ENCODE measurements around the gene WNT1.

The WNT1 gene

DNA sequence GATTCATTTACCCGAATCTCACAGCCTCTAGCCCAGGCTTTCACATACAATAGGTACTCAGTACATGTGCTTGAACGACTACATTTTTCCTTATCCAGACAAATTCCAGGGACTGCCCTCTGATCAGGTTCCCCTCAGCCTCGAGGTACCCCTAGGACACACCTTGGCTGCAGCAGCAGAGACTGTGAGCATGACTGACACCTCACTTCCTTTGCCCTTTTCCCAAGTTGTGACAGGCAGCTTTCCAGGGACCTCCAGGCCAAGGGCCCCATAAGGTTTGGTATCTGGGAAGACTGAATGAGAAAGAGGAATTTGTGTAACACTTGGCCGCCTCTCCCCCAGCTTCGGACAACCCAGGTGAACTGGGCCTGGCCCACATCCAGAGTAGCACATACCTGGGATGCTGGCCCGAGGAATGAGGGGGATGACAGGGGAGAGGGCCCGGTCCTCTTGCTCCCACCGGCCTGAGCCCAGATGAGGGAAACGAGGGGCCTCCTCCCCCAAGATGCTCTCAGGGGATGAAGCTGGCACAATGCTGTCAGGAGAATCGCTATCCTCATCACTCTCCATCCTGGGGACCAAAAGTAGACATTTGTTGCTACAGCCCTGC lies 50.6 kb downstream of the WNT1 start:
- DNase-seq (ENCODE audit: low spot score) = no peak

DNA sequence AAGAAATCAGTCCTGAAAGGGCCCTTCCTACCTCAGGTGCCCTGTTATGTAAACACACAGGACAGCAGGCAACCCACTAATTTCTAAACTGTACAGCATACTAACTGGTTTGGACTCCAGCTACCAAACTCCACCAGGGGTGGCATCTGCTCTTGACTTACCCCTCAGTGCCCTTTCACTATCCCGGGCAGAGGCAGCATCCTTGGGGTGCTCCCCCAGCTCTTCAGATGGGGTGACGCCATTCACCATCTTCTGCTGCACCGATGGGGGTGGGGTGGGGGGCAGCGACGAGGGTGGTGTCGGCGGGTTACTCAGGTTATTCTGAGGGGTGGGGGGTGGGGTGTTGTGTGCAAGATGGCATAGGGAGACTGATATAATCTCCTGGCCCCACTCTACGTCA lies 52.0 kb downstream of the WNT1 start:
- no peak for DNase-seq (ENCODE audit: low spot score)

DNA sequence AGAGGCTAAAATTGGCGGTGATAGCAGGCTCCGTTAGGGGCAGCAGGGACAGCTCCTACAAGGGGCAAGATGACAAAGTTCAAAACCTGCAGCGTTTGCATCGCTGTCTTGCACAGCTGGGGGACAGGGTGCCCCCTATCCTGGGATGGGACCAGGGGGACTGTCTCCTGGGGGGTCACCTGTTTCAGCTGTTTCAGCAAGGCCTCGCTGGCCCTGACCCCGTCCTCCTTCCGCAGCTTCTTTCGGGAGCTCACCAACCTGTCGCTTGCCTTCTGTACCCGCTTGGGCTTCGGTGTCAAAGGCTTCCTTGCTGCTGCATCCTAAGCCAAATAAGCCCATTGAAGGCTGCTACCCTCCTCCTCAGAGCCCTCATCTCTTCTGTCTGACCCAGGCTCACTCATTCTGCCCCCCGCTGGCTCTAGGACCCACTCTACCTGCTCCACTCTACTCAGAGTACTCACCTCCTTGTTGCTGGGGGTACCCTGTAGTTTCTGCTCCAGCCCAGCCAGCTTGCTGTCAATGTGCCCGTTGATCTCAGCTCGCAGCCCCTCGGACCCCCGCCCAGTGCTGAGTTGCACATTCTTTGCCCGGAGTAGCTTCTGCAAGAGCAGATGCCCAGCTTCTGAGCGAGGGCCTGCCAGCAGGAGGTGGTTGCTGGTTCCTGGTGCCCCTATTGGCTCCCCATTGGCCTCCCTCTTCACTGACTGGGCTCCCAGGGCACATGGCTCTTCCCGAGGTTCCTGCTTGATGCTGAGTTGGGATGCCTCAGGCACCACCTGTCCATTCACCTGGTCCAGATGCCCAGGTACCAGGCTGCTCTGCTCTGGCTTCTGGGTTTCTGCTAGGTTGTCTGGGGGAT lies 52.8 kb downstream of the WNT1 start:
- no peak for DNase-seq (ENCODE audit: low spot score)

DNA sequence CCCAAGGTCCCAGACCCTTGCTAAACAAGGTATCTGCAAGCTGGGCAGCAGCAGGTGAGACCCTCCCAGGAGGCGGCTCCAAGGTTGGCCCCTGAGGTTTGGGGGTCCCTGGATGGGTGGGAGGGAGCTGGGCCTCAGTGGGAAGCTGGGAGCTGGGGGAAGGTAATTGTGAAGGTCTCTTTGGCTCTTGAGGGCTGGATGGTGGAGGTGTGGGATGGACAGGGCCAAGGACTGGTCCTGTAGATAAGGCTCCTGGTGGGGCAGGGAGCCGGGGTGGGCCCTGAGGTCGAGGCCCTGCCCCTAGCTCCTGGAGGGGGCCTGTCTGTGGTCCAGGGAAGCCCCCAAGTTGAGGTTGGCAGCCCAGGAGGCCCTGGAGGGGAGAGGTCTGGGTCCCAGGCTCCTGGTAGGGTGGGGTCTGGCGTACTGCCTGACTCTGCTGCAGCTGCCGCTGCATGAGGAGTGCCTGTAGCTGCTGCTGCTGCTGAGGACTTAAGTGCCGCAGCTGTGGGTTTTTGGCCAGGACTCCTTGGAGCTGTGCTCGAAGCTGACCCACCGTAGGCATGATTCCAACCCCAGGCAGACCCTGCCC lies 53.5 kb downstream of the WNT1 start:
- no peak for DNase-seq (ENCODE audit: low spot score)

All from NAMALWA (cell line).